HG03460 (cell line): ENCODE results near the gene NLGN1.
"Not testable (repeated sequence)": the region's sequence is repeated elsewhere in the genome, so short reads cannot be mapped to it uniquely, and the experiment has no call there.

Experiments
- ATAC-seq: cut with Tn5 transposase; IDR thresholded peaks from one replicate; pipeline ENCODE4 v1.9.1; 2021; ENCODE audit not compliant: unreplicated experiment

NLGN1 gene

GRCh38 chr3:174204765-174205164 is 807.2 kb downstream of the NLGN1 start:
- ATAC-seq: no peak

DNA sequence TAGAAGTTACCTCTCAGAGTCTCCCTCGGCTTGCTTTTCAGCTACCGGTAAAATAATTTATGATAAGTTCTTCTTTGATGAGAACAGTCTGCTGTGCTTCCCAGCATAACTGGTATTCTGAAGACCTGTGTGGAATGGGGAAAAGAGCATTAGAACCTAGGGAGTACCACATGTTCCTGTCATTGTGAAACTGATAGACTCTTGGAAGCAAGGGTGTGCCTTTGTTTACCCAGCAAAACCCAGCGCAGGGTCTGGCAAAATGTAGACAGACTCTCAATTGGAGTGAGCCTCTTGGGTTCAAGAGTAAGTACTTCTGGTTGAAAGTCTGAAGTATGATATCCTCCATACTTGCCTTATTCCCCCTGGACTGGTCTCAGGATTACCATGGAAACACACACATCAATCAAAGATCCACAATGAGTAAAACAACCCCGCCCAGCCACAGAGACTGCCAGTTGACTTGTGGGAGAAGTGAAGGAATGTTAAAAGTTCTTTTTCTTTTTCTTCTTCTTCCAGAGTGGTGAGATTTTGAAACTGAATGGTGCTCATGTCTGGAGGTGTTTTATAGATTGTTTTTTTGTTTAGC is 809.2 kb downstream of the NLGN1 start:
- no peak for ATAC-seq

GRCh38 chr3:174208161-174208560 is 810.6 kb downstream of the NLGN1 start:
- no peak for ATAC-seq

DNA sequence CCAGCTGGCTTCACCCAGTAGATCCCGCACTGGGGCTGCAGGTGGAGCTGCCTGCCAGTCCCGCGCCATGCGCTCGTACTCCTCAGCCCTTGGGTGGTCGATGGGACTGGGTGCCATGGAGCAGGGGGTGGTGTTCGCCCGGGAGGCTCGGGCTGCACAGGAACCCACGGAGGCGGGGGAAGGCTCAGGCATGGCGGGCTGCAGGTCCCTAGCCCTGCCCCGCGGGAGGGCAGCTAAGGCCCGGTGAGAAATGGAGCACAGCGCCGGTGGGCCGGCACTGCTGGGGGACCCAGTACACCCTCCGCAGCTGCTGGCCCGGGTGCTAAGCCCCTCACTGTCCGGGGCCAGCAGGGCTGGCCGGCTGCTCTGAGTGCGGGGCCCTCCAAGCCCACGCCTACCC is 814.4 kb downstream of the NLGN1 start:
- ATAC-seq: not testable (repeated sequence)

GRCh38 chr3:174215456-174215855 is 817.9 kb downstream of the NLGN1 start:
- ATAC-seq: no peak

GRCh38 chr3:174216019-174216418 is 818.5 kb downstream of the NLGN1 start:
- no peak for ATAC-seq

DNA sequence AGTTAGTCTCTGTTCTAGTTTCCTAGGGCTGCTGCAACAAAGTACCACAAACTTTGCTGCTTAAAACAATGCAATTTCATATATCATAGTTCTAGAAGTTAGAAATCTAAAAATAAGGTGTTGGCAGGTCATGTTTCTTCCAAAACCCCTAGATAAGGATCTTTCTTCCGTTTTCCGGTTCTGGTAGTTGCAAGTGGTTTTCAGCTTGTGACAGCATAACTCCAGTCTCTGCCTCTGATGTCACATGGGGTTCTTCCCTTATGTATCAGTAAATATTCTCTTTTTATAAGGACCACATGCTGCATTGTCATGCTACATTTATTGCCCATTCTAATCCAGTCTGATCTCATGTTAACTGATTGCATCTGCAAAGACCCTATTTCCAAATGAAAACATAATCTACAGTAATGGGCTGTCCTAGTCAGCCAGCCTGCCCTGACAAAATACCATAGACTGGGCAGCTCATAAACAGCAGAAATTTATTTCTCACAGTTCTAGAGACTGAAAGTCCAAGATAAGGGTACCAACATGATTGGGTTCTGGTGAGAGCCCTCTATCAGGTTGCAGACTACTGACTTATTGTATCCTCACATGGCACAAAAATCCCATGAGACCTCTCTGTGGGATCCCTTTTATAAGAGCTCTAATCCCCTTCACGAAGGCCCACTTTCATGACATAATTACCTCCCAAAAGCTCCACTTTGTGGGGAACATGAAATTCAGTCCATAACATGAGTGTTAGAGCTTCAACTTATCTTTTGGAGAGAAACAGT is 819.6 kb downstream of the NLGN1 start:
- no peak for ATAC-seq

- no peak for ATAC-seq
These were observed 820.5 kb downstream of the NLGN1 start for GRCh38 chr3:174218016-174218415.

- ATAC-seq: no peak
These were observed 822.2 kb downstream of the NLGN1 start for GRCh38 chr3:174219738-174220137.

DNA sequence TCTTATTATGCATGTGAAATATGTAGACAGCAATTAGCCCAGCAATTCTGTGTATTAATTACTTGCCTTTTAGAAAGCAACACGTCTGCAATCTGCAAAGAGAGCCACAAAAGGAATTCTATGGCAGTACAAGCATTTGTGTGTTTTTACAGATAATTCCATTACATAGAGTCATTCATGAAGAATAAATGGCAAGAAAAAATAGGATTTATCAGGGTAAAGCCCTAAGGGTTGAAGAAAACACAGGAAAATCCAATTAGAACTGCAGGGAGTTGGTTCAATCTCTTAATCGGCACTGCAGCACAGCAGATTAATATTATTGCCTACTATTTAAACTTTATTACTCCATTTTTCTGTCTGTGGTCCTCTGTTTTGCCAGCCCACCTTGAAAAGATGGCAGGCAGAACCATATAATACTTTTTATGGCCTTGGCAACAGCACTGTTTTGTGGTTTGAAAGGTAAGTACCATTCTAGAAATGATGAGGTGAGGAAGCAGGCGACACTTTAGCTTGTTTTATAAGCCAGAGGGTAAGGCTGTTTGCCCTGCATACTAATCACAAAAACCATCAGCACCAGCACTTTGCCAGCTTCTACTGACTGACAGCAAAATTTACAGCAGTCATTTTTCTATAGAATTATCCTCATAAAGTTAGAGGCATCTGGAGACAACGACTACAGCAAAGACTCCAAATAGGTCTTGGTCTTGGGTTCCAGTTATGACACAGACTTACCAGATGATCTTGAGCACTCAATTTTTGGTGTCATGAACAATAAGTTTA is 823.4 kb downstream of the NLGN1 start:
- no peak for ATAC-seq

DNA sequence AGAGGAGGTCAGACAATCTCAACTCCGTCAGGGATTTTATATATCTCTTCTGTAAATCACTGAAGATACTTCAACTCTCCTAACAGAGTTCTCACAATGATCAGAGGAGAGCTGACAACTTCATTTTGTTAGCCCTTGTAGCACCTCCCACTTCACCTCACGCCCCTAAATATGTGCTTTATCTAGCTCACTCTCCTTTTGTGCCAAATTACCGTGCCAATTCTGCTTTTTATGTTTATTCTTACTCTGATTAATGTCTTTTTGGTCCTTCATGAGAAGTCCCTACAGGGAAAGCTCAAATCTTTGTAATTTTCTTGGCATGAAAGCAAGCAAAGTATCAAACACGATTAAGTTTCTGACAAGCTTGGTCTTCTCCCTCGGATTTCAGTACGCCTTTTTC is 825.5 kb downstream of the NLGN1 start:
- no peak for ATAC-seq

GRCh38 chr3:174223626-174224025 is 826.1 kb downstream of the NLGN1 start:
- ATAC-seq: no peak

DNA sequence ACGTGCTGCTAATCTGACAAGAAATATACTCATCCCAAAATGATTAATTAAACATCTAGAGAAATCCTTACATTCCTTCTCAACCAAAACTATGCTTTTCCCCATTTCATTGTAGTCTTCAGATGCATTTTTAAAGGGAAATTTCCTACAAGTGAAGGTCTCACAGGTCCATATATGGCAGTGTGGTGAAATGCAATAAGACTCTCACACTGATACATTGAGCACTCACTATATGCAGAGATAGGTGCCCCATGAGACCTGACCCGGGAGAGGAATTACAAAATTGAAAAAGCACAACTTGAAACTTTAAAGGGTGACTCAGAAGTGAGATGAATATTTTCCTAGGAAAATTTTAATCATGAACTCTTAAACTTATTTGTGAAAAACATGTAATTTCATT is 832.4 kb downstream of the NLGN1 start:
- no peak for ATAC-seq

DNA sequence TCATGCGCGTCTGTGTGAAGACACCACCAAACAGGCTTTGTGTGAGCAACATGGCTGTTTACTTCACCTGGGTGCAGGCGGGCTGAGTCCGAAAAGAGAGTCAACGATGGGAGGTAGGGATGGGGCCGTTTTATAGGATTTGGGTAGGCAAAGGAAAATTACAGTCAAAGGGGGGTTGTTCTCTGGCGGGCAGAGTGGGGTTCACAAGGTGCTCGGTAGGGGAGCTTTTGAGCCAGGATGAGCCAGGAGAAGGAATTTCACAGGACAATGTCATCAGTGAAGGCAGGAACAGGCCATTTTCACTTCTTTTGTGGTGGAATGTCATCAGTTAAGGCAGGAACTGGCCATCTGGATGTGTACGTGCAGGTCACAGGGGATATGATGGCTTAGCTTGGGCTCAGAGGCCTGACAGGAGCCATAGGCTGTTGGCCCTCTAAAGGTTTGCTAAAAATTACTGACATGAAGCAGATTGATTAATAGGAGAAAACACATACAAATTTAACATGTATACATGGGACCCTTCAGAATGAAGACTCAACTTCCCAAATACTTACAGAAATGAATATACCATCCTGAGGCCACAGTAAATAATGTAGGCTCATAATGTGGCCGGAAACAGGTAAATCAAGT is 834.6 kb downstream of the NLGN1 start:
- not testable (repeated sequence) for ATAC-seq

DNA sequence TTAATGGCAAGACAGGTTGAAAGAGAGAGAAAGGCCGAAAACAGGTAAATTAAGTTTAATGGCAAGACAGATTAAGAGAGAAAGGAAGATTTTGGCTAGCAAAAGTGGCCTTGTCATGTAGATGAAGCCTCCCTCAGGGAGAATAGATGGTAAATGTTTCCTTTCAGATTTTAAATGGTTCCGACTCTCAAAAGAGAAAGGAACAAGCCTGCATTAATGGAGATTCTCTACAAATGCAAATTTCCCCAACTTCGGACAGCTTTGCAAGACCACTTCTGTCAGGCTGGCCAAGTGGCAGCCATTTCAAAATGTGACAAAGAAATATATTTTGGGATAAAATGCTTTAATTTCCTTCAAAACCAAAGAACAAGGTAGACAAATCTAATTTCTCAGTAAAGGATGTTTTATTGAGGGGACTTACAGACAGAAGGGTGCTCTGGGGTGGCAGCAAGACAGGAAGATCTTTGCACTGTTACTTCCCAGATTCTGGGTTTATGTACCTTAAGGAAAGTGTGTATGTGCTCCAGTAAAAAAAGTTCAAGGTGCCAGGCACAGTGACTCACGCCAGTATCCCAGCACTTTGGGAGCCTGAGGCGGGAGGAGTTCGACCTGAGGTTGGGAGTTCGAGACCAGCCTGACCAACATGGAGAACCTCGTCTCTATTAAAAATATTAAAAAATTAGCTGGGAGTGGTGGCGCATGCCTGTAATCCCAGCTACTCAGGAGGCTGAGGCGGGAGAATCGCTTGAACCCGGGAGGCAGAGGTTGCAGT is 835.3 kb downstream of the NLGN1 start:
- ATAC-seq: no peak

DNA sequence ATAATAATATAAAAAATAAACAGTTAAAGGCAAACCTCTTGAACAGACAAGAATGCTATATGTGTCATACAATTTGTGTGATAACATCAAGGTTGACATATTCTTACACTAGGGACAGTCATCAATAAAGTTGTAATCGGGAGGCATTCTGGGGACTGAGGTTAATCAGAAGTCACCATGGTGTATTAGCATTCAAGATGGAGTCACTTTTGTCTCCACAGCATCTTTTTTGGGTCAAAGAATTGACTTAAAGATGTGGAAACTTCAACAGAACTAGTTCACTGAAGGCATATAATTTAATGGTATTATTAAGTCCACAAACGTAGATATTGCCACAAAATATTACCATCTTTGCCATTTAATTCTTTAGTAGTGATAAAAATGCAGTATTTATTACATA is 836.0 kb downstream of the NLGN1 start:
- ATAC-seq: no peak

GRCh38 chr3:174242311-174243041 is 844.9 kb downstream of the NLGN1 start:
- no peak for ATAC-seq

DNA sequence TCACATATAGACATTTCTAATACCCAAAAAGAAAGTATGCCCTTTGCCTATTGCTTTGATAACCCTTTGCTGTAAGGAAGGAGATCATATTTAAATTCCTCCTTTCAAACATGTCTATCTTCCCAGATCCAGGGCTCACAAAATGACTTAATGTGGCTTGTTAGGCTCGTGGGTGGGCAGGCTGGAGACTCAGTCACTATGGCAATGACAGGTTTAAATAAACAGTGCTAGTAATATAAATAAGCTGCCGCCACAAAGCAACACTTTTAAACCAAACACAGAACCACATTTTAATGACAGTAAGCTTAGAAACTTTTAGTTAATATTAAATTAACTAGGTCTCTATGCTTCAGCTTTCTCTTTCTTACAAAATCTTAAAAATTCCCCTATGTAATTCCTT is 845.6 kb downstream of the NLGN1 start:
- no peak for ATAC-seq

GRCh38 chr3:174247687-174248152 is 850.2 kb downstream of the NLGN1 start:
- no peak for ATAC-seq

DNA sequence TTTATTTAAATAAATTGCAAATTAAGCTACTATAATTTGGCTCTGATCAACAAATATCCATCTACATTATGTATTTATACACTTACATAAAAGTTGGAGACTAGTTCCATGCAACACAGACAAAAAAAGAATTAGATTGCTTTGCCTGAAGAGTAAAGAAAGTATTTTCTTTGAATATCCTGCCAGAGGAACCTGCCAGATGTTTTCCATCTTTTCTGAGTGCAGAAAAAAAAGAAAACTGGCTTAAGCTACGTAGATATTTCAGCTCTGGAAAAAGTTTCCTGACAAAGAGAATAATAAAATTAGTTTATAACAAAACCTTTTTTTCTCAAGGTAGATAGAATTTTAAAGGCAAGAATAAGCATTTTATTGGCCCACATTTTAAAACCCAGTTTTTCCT is 854.1 kb downstream of the NLGN1 start:
- ATAC-seq: no peak
